GM12878 (cell line): ENCODE data around the gene ATP10A. TPM values are rescaled to one million over a fixed set of nuclear protein-coding genes. Genes with fewer than 3 reads are reported as not detected.

Experiments used
- ATAC-seq: fragments of 200-7000 bp; cut with Tn5 transposase; 3 replicates; pipeline ENCODE4 v1.9.1; 2020; ENCODE audit warnings: mild to moderate bottlenecking, moderate library complexity
- BruUV-seq: library from RNA; stranded (reverse); fragments of 400-500 nt; replicated peaks from 2 replicates; lab custom pipeline; 2021; lab: Mats Ljungman, UMichigan
- CTCF ChIA-PET: fragments of 300-600 bp; sonication (Branson Sonifier 250); formaldehyde crosslinking; extraction: SDS; loops from one replicate; lab custom pipeline; 2021; ENCODE audit warnings: inconsistent platforms; lab: Yijun Ruan, JAX
- POLR2A ChIA-PET: fragments of 350-600 bp; formaldehyde crosslinking; extraction: SDS; loops from one replicate; lab custom pipeline; 2021; ENCODE audit warnings: inconsistent platforms; lab: Charles Lee
- RAD21 ChIA-PET: fragments of 300-600 bp; sonication (Branson Sonifier 250); formaldehyde crosslinking; loops from one replicate; lab custom pipeline; 2023; ENCODE audit warnings: antibody characterized with exemption; ENCODE audit not compliant: unreplicated experiment; lab: Charles Lee
- SMC1A ChIA-PET: fragments of 300-600 bp; sonication (Branson Sonifier 250); formaldehyde crosslinking; loops from one replicate; lab custom pipeline; 2023; ENCODE audit not compliant: unreplicated experiment, uncharacterized antibody; lab: Charles Lee
- DNase-seq: peaks from one replicate; pipeline ENCODE4 v3.0.0-alpha.2; 2011; ENCODE audit warnings: low read depth, low spot score
- FAIRE-seq: peaks from 3 replicates; lab custom pipeline; 2011; peaks lifted over from hg19 to GRCh38; lab: Jason Lieb, UNC
- H2AFZ ChIP-seq: 2 replicates; pipeline ENCODE4 v1.6.0; 2011; ENCODE audit warnings: low read depth, low read length, control low read depth; ENCODE audit not compliant: control insufficient read depth
- H3K27ac ChIP-seq: 2 replicates; pipeline ENCODE4 v1.5.1; 2011; ENCODE audit warnings: control low read depth; ENCODE audit not compliant: control insufficient read depth, insufficient read depth
- H3K27me3 ChIP-seq, 2 experiments: replicated peaks in 1 of 2; 2 replicates each; pipeline versions ENCODE4 v1.6.0 to v1.6.1; 2011; ENCODE audit warnings: low read length in 1 of 2; ENCODE audit not compliant: control insufficient read depth in 2 of 2, insufficient read depth in 2 of 2
- H3K36me3 ChIP-seq, 2 experiments: 2 replicates each; pipeline ENCODE4 v1.5.1; 2011; ENCODE audit warnings: low read length in 1 of 2; ENCODE audit not compliant: control insufficient read depth in 2 of 2, insufficient read depth in 2 of 2
- H3K4me1 ChIP-seq: 2 replicates; pipeline ENCODE4 v1.6.1; 2011; ENCODE audit warnings: mild to moderate bottlenecking, low read length, moderate library complexity, mixed read lengths; ENCODE audit not compliant: control insufficient read depth, insufficient read depth
- H3K4me2 ChIP-seq: 2 replicates; pipeline ENCODE4 v1.6.0; 2011; ENCODE audit warnings: control low read depth; ENCODE audit not compliant: control insufficient read depth, insufficient read depth
- H3K4me3 ChIP-seq: fragments of 200-600 bp; sonication (generic); 2 replicates; pipeline ENCODE4 v1.5.1; 2016
- H3K79me2 ChIP-seq: 2 replicates; pipeline ENCODE4 v1.6.0; 2011; ENCODE audit warnings: low read length; ENCODE audit not compliant: control insufficient read depth, insufficient read depth
- H3K9ac ChIP-seq: 2 replicates; pipeline ENCODE4 v1.8.0; 2011; ENCODE audit warnings: low read length, control low read depth, mixed read lengths; ENCODE audit not compliant: control insufficient read depth, insufficient read depth
- H3K9me3 ChIP-seq: replicated peaks from 3 replicates; pipeline ENCODE4 v1.5.1; 2011; ENCODE audit warnings: mild to moderate bottlenecking, low read length; ENCODE audit not compliant: control insufficient read depth, insufficient read depth
- H4K20me1 ChIP-seq: 2 replicates; pipeline ENCODE4 v1.6.0; 2011; ENCODE audit not compliant: control insufficient read depth, insufficient read depth
- ATF7 ChIP-seq: fragments of 450-650 bp; IDR thresholded peaks from 2 replicates; pipeline ENCODE4 v1.6.1; 2016; ENCODE audit warnings: low read depth, mild to moderate bottlenecking
- BCL11A ChIP-seq: IDR thresholded peaks from 2 replicates; pipeline ENCODE4 v1.6.1; 2011; ENCODE audit warnings: low read depth, low read length
- CBX3 ChIP-seq: fragments of 200-600 bp; sonication (generic); IDR thresholded peaks from 2 replicates; pipeline ENCODE4 v1.6.1; 2016; ENCODE audit warnings: low read depth, borderline replicate concordance
- CBX5 ChIP-seq: sonication (generic); IDR thresholded peaks from 2 replicates; pipeline ENCODE4 v1.6.1; 2016; ENCODE audit warnings: low read depth, moderate library complexity, mild to moderate bottlenecking, inconsistent platforms
- CHD2 ChIP-seq: IDR thresholded peaks from 2 replicates; pipeline ENCODE4 v1.6.1; 2011; ENCODE audit warnings: low read depth, low read length, improper control_type of control experiment, borderline replicate concordance
- CHD4 ChIP-seq: fragments of 200-600 bp; sonication (generic); IDR thresholded peaks from 2 replicates; pipeline ENCODE4 v1.6.1; 2016; ENCODE audit warnings: mild to moderate bottlenecking
- GABPA ChIP-seq: IDR thresholded peaks from 2 replicates; pipeline ENCODE4 v1.6.1; 2014; ENCODE audit warnings: antibody characterized with exemption, low read depth, mild to moderate bottlenecking, inconsistent platforms
- GATAD2B ChIP-seq: fragments of 450-650 bp; conservative IDR thresholded peaks from 2 replicates; pipeline ENCODE4 v1.6.1; 2017; ENCODE audit warnings: low read depth, mild to moderate bottlenecking, moderate library complexity
- MEF2B ChIP-seq: fragments of 450-650 bp; IDR thresholded peaks from 2 replicates; pipeline ENCODE4 v1.6.1; 2018; ENCODE audit warnings: mild to moderate bottlenecking, moderate library complexity; ENCODE audit not compliant: partially characterized antibody, poor library complexity, severe bottlenecking
- MYB ChIP-seq: fragments of 150-350 bp; IDR thresholded peaks from 2 replicates; pipeline ENCODE4 v1.6.1; 2014; ENCODE audit warnings: mild to moderate bottlenecking, low read depth, low read length, borderline replicate concordance
- NFYA ChIP-seq: IDR thresholded peaks from 2 replicates; pipeline ENCODE4 v1.6.1; 2011; ENCODE audit warnings: low read depth, mild to moderate bottlenecking, low read length, improper control_type of control experiment, borderline replicate concordance
- NR2F1 ChIP-seq: fragments of 450-650 bp; conservative IDR thresholded peaks from 2 replicates; pipeline ENCODE4 v1.6.1; 2017; ENCODE audit warnings: mild to moderate bottlenecking
- RBBP5 ChIP-seq: fragments of 200-600 bp; sonication (generic); conservative IDR thresholded peaks from 2 replicates; pipeline ENCODE4 v1.6.1; 2016
- SIX5 ChIP-seq: IDR thresholded peaks from 2 replicates; pipeline ENCODE4 v1.6.1; 2011; ENCODE audit warnings: mild to moderate bottlenecking, low read depth, low read length, moderate library complexity; ENCODE audit not compliant: severe bottlenecking
- SMAD1 ChIP-seq: fragments of 450-650 bp; IDR thresholded peaks from 2 replicates; pipeline ENCODE4 v1.6.1; 2018; ENCODE audit warnings: mild to moderate bottlenecking, low read depth; ENCODE audit not compliant: partially characterized antibody
- WGBS: methylation state at CpG from one replicate; pipeline ENCODE4 v1.1.6; 2016; ENCODE audit warnings: low lambda C conversion rate; ENCODE audit not compliant: insufficient replicate concordance, insufficient coverage; ENCODE audit errors: missing lambda C conversion rate; 5-methylcytosine and 5-hydroxymethylcytosine counted together
- in situ Hi-C: fragments of 300-500 bp; cut with MboI; formaldehyde crosslinking; loops from 9 replicates; pipeline ENCODE4 v1.14.3; 2018; ENCODE audit warnings: mixed read lengths
- intact Hi-C: fragments of 100-400 bp; cut with micrococcal nuclease; formaldehyde crosslinking; loops from one replicate; pipeline ENCODE4 v1.14.2; 2022; ENCODE audit not compliant: unreplicated experiment
- polyA plus RNA-seq, 11 experiments: library from polyadenylated mRNA; depleted of rRNA in 4 of 11; unstranded in 6 of 11; stranded (reverse) in 5 of 11; fragments of >200 nt; fragmentation: Nextera tagmentation in 4 of 11; fragmentation: Illumina TruSeq in 1 of 11; extraction: Ambion mirVana in 4 of 11; extraction: Trizol in 1 of 11; gene quantifications; 1 replicate in 1 of 11; 2 replicates in 10 of 11; pipeline versions ENCODE4 v1.2.1 to v1.2.3, GENCODE V29; 2011 to 2016; ENCODE audit warnings: inconsistent platforms in 2 of 11, missing spikeins in 2 of 11, low read depth in 1 of 11
- total RNA-seq, 4 experiments: library from RNA; depleted of rRNA in 3 of 4; stranded (reverse); fragments of >200 nt in 3 of 4; fragmentation: Illumina TruSeq in 1 of 4; extraction: Trizol in 1 of 4; gene quantifications; 2 replicates each; pipeline versions ENCODE4 v1.2.1 to v1.2.3, GENCODE V29; 2013 to 2021
- TF ChIP-seq, protein P1 (sequence below): fragments of 150-350 bp; IDR thresholded peaks from 2 replicates; pipeline ENCODE4 v1.6.1; 2016; ENCODE audit warnings: low read depth, low read length
- TF ChIP-seq, protein P2 (sequence below): IDR thresholded peaks from 2 replicates; pipeline ENCODE4 v1.6.1; 2011; ENCODE audit warnings: borderline replicate concordance, low read depth, mild to moderate bottlenecking, moderate library complexity, low read length; ENCODE audit not compliant: insufficient read depth, poor library complexity, severe bottlenecking
- TF ChIP-seq, protein P3 (sequence below): fragments of 450-650 bp; IDR thresholded peaks from 2 replicates; pipeline ENCODE4 v1.6.1; 2017; ENCODE audit warnings: mild to moderate bottlenecking, low read depth, inconsistent platforms; ENCODE audit not compliant: poor library complexity, severe bottlenecking

Gene ATP10A
- total and polyA plus RNA-seq, 10 of the 15 experiments (the other 5 are each of a cell fraction or from before 2014, with no cell fraction given): 0.04 to 1.5 (median 0.31) TPM; not detected in 2

DNA sequence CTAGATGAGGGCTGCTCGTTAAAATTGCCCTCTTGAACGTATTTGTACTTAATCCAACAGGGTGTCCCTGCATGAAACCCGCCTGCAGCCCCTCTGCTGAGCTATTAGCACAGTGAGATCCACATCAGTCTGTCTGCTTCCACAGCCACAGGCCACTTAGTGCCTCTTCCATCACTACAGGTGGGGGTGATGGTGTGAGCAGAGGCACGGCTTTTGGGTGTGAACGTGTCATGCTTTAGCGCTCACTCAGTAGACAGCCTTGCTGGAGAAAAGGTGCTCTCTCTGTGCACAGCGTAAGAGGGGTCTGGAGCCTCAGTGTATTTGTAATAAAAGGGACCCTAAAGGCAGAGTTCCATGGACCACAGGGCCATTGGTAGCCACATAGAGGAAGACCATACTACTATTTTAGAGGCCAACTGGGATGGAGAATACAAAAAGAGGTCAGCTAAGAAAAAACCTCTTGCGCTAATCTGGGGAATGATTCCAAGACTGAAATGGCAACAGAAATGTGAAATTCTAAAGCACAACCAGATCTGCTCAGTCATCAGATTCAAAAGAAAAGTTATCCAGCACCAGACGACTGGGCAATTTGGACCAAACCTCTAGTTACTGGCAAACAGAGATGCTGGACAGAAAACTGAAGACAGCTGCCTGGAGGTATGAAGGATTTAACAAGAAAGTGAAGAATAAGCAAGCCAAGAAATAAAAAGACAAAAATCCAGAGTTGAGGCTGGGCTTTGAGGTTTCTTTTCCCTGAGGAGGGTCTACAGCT, 120.2 kb downstream of the ATP10A start:
- BruUV-seq: no TSS peak
- ChIA-PET CTCF (no interaction called here), RAD21 (no interaction called here), POLR2A (no interaction called here), SMC1A (no interaction called here)
- H2AFZ ChIP-seq: no peak overlapping the region
- intact Hi-C loops (no loop called here), in situ Hi-C loops (loop anchor here (25.0 kb wide), 3 partner anchors 181 to 556 kb away; no protein-coding TSS in a partner anchor)
- H3K9me3 ChIP-seq: no peaks in the 10 kb centered on the region; the same call in 2 of the 3 replicates
- H3K4me2 ChIP-seq: no peak overlapping the region
- FAIRE-seq (no peak), ATAC-seq (no peak), DNase-seq (no peak)
- WGBS: 27% methylated on average over 9 of the region's 9 CpGs
- H3K9ac ChIP-seq: no peak overlapping the region
- no peaks in the 10 kb centered on the region for H3K27me3 ChIP-seq
- TF ChIP-seq GABPA: no peak
- TF ChIP-seq NFYA: no peak
- no peak for TF ChIP-seq NR2F1
- TF ChIP-seq SIX5: no peak
- TF ChIP-seq SMAD1: no peak
- TF ChIP-seq CHD4: no peak
- TF ChIP-seq, protein P1, sequence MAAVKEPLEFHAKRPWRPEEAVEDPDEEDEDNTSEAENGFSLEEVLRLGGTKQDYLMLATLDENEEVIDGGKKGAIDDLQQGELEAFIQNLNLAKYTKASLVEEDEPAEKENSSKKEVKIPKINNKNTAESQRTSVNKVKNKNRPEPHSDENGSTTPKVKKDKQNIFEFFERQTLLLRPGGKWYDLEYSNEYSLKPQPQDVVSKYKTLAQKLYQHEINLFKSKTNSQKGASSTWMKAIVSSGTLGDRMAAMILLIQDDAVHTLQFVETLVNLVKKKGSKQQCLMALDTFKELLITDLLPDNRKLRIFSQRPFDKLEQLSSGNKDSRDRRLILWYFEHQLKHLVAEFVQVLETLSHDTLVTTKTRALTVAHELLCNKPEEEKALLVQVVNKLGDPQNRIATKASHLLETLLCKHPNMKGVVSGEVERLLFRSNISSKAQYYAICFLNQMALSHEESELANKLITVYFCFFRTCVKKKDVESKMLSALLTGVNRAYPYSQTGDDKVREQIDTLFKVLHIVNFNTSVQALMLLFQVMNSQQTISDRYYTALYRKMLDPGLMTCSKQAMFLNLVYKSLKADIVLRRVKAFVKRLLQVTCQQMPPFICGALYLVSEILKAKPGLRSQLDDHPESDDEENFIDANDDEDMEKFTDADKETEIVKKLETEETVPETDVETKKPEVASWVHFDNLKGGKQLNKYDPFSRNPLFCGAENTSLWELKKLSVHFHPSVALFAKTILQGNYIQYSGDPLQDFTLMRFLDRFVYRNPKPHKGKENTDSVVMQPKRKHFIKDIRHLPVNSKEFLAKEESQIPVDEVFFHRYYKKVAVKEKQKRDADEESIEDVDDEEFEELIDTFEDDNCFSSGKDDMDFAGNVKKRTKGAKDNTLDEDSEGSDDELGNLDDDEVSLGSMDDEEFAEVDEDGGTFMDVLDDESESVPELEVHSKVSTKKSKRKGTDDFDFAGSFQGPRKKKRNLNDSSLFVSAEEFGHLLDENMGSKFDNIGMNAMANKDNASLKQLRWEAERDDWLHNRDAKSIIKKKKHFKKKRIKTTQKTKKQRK: no peak
- no peak for TF ChIP-seq BCL11A
- TF ChIP-seq CBX5: no peak
- TF ChIP-seq GATAD2B: no peak
- TF ChIP-seq RBBP5: no peak
- TF ChIP-seq MYB: no peak
- TF ChIP-seq, protein P2, sequence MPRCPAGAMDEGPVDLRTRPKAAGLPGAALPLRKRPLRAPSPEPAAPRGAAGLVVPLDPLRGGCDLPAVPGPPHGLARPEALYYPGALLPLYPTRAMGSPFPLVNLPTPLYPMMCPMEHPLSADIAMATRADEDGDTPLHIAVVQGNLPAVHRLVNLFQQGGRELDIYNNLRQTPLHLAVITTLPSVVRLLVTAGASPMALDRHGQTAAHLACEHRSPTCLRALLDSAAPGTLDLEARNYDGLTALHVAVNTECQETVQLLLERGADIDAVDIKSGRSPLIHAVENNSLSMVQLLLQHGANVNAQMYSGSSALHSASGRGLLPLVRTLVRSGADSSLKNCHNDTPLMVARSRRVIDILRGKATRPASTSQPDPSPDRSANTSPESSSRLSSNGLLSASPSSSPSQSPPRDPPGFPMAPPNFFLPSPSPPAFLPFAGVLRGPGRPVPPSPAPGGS: no peak
- no peak for TF ChIP-seq CHD2
- TF ChIP-seq MEF2B: no peak
- no peak for TF ChIP-seq ATF7
- TF ChIP-seq CBX3: no peak
- TF ChIP-seq, protein P3, sequence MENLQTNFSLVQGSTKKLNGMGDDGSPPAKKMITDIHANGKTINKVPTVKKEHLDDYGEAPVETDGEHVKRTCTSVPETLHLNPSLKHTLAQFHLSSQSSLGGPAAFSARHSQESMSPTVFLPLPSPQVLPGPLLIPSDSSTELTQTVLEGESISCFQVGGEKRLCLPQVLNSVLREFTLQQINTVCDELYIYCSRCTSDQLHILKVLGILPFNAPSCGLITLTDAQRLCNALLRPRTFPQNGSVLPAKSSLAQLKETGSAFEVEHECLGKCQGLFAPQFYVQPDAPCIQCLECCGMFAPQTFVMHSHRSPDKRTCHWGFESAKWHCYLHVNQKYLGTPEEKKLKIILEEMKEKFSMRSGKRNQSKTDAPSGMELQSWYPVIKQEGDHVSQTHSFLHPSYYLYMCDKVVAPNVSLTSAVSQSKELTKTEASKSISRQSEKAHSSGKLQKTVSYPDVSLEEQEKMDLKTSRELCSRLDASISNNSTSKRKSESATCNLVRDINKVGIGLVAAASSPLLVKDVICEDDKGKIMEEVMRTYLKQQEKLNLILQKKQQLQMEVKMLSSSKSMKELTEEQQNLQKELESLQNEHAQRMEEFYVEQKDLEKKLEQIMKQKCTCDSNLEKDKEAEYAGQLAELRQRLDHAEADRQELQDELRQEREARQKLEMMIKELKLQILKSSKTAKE: no peak
- no peak overlapping the region for H3K27ac ChIP-seq
- no peaks in the 10 kb centered on the region for H3K36me3 ChIP-seq
- no peak overlapping the region for H3K4me3 ChIP-seq
- no peaks in the 10 kb centered on the region for H4K20me1 ChIP-seq
- H3K79me2 ChIP-seq: no peaks in the 10 kb centered on the region
- no peaks in the 10 kb centered on the region for H3K4me1 ChIP-seq
